Smooth muscle cell of the brain vasculature (primary cell): ENCODE measurements around the gene ADCY1.

ENCODE experiments used
- DNase-seq: peaks from one replicate; pipeline ENCODE4 v3.0.0-alpha.2; 2012; ENCODE audit warnings: low read depth, low spot score

The ADCY1 gene

GRCh38 chr7:45663965-45664633 is 89.9 kb downstream of the ADCY1 start:
- DNase-seq, result no peak

DNA sequence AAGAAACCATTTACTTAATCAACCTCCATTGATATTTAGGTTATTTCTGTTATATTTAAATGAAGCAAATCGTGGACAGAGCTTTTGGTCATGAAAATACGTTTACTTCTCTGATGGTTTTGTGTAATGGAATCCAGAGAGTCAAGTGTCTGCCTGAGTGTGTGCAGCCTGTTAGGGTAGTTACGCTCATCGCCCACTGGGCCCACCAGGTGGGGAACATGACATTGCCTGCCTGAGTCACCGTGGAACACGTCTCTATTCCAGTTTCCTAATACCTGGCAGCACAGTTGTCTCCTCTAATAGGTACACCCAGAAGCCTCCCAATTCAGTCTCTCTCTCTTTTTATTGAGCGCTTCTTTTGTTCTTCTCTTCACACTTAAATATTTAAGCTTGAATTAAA is 91.0 kb downstream of the ADCY1 start:
- no peak for DNase-seq

DNA sequence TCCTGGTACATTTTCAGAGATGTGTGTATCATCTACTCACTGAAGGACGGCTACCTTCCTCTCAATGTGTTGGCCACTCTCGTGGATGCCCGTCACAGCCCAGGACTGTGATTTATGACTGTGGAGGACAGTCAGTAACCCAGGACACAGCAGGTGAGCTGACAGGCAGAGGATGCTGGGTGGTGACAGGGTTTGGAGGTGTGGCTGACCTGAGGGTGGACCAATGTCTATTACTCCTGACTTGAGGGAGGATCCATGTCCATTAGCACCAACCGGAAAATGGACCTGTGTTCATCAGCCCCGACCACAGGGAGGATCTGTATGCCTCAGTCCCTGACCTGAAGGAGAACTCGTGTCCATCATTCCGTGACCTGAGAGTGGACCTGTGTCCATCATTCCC is 96.1 kb downstream of the ADCY1 start:
- no peak for DNase-seq

- no peak for DNase-seq
Measured at GRCh38 chr7:45670717-45671116, 96.5 kb downstream of the ADCY1 start.

- DNase-seq, result no peak
Measured at GRCh38 chr7:45677311-45677900, 103.2 kb downstream of the ADCY1 start.

- no peak for DNase-seq
Measured at GRCh38 chr7:45679516-45679915, 105.3 kb downstream of the ADCY1 start.

- no peak for DNase-seq
Measured at GRCh38 chr7:45680776-45681175, 106.6 kb downstream of the ADCY1 start.

DNA sequence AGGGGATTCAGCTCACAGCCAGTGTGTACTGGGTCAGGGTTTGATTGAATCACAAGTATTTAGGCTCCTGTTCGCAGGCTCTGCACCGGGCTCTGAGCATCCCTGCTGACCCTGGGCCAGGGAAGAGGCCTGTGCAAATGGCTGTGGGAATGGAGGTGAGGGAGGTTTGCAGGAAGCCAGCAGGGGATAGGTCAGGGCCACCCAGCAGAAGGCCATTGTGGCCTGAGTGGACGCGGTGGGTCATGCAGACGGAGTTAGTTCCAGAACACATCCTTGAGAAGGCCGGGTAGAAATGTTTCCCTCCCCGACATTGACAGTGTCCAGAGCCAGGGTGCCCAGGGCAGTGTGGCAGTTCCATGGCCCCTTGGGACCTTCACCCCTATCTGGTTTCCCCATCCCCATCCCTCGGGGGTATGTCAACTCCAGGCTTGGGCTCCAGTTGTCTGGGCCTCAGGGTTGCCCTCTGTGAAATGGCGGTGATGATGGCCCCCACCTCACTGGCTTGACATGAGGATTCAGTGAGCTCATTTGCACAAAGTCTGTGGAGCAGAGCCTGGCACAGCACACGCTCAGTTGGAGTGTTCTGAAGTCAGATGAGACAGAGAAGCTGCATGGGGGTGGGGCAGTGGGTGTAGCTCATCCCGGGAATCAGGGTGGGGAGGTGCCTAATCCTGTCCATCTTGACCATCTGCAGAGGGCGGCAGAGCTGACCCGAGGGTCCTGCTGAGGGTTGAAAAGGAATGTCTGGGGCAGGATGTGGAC is 107.6 kb downstream of the ADCY1 start:
- no peak for DNase-seq

DNA sequence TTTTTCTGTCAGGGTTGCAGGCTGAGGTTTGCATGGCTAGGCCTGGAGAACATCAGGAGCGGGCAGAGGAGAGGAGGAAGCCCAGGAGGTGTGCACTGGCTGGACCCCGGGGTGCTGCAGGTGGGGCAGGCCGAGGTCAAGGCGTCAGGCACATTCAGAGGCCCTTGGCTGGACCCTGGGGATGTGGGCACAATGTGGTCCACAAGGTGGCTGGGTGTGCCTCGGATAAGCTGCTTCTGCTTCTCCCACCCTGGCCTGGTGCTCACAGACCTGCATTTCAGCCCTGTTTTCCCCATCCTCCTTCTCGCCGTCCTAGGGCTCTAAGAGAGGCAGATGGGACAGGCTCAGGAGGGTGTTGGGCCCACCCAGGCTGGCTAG is 108.2 kb downstream of the ADCY1 start:
- no peak for DNase-seq

DNA sequence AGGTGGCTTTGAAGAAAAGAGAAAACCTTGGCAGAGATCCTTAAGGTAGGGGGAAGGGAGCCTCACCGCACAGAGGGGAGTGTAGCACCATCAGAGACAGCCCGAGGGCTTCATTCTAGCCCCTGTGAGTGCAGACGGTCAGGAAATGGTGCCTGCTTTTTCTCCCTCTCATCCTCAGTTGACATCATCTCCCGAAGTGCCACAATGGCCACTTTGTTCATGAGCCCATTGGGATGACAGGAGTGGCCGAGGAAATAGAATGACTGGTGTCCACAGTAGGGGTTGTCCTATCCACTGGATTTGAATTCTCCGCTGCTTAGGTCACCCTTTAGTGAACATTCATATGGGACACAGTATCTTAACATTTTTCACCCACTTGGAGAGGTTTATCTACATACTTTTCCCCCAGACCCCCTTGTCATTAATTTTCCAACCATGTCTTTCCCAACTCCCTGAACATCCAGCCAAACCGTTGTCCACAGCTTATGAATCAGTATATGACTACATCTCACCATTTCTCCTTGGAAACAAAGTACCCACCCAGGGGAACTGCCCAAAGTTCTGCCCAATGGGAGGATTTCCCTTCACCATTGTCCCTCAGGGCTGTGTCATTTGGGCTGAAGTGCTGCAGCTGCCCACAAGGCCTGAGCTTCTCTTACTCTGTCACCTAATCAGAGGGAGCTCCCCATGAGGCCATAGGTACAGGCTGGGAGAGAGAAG is 108.8 kb downstream of the ADCY1 start:
- DNase-seq, result no peak

DNA sequence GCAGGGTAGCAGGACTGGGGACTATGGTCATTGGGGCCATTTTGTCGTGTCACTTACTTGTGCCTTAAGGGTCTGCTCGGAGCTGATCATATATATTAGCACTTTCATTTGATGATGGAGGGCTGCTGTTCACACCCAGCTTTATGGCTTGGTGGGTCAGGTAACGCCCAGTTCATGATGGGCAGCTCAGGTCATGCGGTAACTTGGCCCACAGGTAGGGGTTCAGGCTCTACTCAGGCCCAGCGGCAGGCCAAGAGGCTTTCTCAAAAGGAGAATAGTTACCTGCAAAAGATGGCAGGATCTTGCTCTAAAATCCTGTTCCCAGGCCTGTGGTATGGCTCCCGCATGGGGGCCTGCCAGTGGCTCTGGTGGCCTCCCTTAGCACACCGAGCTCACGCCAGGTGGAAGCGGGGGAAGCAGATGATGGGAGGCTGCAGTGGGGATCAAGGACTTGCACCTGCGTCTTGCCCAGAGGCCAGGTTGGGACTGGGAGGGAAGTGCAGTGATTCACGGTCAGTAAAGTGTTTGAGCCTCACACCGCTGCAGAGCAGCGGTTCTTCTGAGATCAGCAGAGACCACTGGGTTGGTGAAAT is 109.5 kb downstream of the ADCY1 start:
- no peak for DNase-seq

DNA sequence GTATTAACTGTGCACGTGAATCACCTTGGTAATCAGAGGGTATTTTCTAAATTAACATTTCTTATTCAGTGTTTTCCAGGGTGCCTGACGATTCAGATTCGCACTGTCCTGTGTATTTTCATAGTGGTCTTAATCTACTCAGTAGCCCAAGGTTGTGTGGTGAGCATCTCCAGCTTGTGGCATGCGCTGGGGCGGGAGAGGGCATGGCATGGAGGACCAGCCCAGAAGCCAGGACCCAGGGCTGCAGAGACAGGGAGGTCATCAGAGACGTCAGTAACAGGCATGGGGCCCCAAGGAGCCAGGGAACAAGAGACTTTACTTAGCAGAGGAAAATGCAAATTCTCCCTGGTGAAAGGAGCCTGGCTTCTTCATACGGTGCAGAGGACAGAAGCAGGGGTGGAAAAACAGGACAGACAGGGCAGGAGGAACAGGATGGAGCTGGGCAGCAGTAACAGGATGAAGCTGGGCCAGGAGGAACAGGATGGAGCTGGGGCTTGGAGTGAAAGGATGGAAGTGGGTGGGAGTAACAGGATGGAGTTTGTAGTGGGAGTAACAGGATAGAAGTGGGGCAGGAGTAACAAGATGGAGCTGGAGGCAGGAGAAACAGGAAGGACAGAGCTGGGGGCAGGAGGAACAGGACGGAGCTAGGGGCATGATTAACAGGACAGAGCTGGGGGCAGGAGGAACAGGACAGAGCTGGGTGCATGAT is 110.9 kb downstream of the ADCY1 start:
- no peak for DNase-seq

DNA sequence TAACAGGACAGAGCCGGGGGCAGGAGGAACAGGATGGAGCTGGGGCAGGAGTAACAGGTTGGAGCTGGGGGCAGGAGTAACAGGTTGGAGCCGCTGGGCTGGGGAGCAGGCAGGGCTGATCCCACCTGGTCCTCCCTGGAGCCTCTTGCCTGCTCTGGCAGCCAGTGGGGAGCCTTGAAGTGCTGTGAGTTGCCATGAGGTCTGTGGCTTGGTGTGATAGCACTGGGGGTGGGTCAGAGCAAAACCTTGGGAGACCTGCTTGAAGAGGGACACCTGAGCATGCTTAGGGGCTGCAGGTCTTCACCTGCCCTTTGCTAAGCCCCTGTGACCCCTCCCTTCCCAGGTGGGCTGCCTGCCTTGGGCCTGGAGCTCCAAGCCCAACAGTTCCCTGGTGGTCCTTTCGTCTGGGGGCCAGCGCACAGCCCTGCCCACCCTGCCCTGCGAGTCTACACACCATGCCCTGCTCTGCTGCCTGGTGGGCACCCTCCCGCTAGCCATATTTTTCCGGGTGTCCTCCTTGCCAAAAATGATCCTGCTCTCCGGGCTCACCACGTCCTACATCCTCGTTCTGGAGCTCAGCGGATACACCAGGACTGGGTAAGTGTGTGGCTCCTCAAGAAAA is 111.6 kb downstream of the ADCY1 start:
- DNase-seq, result no peak

GRCh38 chr7:45686441-45687184 is 112.4 kb downstream of the ADCY1 start:
- DNase-seq, result no peak

GRCh38 chr7:45687185-45687560 is 113.0 kb downstream of the ADCY1 start:
- no peak for DNase-seq

DNA sequence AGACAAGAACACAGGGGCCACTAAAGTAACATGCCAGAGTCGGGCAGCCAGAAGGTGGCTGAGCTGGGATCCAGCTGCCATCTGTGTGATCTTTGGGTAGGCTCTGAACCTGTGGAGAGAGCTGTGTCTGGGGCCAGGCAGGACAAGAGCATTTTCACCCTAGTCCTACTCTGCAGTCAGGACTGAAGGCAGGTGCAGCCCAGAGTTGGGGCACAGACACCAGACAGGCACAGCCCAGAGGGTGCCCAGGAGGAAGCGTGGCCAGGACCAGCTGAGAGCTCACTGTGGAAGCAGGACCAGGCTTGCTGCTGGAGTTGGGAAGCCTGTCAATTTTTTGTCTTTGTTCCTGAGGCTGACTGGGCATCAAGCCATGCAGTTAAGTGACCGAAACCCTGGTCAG is 113.6 kb downstream of the ADCY1 start:
- no peak for DNase-seq

DNA sequence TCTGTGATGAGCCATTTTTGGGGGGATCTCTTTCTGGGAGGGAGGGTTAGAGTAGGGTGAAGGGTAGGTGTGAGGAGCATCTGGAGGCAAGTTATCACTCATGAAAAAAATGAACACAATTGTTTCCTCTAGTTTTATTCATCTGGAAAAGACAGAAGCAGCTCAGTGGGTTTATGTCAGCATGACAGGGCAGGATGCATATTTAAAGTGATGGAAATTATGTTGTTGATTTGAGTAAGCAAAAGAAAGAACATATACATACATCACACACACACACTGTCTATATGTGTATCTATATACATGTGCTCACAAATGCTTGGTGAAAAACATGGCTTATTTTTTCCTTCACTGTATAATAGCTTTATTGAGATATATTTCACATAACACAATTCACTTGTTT is 114.2 kb downstream of the ADCY1 start:
- no peak for DNase-seq

DNA sequence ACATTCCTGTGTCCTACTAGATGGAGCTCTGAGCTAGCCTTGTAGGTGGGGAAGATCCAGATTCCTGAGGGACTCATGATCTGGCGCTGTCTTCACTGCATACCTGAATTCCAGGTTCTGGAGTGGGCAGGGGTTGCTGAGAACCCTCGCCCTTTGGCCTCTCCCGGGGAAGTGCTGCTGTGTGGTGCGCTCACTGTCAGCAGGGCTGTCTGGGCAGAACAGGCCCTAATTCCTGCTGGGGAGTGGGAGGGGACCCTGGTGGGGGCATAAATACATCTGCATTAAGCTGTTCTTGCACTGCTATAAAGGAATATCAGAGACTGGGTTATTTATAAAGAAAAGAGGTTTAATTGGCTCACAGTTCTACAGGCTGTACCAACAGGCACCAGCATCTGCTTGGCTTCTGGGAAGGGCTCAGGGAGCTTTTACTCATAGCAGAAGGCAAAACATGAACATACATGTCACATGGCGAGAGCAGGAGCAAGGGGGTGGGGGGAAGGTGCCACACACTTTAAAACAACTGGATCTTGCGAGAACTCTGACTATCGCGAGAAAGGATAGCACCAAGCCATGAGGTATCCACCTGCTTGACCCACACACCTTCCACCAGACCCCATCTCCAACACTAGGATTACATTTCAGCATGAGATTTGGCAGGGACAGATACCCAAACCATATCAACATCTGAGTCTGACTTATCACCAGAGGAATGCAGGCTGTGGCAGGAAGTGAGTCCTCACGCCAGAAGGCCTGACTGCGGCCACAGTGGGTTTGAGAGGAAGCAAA is 115.0 kb downstream of the ADCY1 start:
- no peak for DNase-seq
